ENCODE measurements around the gene PDZD2.

DNA sequence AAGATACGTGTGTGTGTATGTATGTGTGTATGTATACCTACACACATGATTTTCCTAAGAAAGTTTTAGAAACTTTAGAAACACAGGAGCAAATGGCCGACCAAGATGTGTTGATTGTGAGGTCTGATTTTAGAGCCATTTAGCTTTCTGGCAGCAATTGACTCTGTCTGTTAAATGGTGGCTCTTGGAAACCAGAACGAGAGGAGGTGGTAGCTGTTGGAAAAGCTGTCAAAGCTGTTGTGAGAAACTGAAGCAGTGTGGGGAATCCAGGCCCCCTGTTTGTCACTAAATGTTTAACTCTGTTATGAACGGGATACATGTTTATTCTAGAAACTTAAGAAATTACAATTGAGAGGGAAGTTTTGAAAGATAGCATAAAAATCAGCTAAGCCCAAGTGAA, 443.8 kb downstream of the PDZD2 start:
- TF ChIP-seq, protein P1, sequence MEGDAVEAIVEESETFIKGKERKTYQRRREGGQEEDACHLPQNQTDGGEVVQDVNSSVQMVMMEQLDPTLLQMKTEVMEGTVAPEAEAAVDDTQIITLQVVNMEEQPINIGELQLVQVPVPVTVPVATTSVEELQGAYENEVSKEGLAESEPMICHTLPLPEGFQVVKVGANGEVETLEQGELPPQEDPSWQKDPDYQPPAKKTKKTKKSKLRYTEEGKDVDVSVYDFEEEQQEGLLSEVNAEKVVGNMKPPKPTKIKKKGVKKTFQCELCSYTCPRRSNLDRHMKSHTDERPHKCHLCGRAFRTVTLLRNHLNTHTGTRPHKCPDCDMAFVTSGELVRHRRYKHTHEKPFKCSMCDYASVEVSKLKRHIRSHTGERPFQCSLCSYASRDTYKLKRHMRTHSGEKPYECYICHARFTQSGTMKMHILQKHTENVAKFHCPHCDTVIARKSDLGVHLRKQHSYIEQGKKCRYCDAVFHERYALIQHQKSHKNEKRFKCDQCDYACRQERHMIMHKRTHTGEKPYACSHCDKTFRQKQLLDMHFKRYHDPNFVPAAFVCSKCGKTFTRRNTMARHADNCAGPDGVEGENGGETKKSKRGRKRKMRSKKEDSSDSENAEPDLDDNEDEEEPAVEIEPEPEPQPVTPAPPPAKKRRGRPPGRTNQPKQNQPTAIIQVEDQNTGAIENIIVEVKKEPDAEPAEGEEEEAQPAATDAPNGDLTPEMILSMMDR (IDR thresholded peaks at IDR 0.05; ENCODE audit: low read depth, low read length), result no peak
- TF ChIP-seq EZH2phosphoT487 (IDR thresholded peaks at IDR 0.05; ENCODE audit: low read depth), result no peak

Measured in OCI-LY3 (cell line).